ENCODE measurements around the gene PIBF1.

- TF ChIP-seq EZH2 (IDR thresholded peaks at IDR 0.05) (no peak), POLR2AphosphoS5 (IDR thresholded peaks at IDR 0.05; ENCODE audit: borderline replicate concordance, low read depth, low read length) (no peak)
These were observed 279.9 kb downstream of the PIBF1 start for GRCh38 chr13:73061876-73062275.

Measured in SK-N-MC (cell line).